HG03066 (cell line): ENCODE results near the gene DAB2IP.

Experiments used
- ATAC-seq: cut with Tn5 transposase; IDR thresholded peaks from one replicate; pipeline ENCODE4 v1.9.1; 2021; ENCODE audit warnings: low read depth; ENCODE audit not compliant: unreplicated experiment

Gene DAB2IP

GRCh38 chr9:121752929-121753328, 101.5 kb downstream of the DAB2IP start:
- ATAC-seq = no peak

DNA sequence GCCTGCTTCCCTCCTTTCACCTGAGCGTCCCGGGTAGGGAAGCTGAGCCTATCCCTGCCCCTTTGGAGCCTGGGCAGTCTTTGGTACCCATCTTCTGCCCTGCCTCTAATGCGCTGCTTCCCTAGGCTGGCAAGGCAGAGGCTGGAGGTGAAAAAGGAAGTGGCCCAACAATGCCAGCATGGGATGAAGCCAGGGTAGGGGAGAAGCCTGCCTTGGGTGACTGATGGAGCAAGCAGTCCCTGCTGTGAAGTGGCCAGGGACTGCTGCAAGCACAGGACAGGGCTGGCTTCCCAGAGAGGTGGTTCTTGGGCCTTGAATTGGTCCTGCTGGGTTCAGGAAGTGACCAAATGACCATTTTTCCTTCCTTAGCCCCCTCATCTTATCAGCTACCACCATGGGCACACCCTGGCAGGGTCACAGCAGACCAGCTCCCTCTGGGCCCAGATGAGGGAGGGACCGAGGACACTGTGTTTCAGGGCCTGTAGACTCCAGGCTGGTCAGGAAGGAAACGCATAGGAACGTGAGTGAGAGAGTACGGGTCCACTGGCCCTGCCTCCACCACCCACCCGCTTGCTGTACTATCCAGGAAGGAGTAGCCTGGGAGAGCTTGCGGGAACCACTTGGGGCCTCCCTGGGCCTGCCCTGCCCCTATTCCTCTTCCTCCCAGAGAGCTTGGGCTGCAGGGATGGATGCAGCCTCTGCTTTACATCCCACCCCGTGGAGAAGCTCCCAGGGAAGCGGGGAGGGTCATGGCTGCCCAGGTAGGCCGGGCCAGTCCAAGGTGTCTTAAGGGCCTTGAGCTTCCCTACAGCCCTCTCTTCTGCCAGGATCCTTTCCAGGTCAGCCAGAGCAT, 102.6 kb downstream of the DAB2IP start:
- ATAC-seq = no peak

- ATAC-seq = no peak
Measured at GRCh38 chr9:121754655-121755436, 103.4 kb downstream of the DAB2IP start.

DNA sequence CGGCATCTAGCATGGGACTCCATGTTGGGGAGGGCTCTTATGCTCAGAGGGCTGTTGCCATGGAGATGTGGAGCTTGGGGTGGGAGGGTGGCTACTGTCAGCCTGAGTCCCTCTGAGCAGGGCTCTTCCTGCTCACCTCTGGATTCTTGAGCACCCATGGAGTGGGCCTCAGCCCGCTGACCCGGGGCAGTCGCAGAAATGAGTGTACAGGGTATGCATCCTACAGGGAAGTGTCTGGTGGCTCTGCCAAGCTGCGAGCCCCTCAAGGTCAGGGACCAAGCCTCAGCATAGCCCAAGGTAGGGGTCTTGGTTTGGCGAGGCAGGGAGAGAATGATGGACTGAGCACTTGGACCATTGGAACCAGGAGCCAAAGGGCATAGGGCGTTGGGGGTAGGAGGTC, 104.1 kb downstream of the DAB2IP start:
- no peak for ATAC-seq

DNA sequence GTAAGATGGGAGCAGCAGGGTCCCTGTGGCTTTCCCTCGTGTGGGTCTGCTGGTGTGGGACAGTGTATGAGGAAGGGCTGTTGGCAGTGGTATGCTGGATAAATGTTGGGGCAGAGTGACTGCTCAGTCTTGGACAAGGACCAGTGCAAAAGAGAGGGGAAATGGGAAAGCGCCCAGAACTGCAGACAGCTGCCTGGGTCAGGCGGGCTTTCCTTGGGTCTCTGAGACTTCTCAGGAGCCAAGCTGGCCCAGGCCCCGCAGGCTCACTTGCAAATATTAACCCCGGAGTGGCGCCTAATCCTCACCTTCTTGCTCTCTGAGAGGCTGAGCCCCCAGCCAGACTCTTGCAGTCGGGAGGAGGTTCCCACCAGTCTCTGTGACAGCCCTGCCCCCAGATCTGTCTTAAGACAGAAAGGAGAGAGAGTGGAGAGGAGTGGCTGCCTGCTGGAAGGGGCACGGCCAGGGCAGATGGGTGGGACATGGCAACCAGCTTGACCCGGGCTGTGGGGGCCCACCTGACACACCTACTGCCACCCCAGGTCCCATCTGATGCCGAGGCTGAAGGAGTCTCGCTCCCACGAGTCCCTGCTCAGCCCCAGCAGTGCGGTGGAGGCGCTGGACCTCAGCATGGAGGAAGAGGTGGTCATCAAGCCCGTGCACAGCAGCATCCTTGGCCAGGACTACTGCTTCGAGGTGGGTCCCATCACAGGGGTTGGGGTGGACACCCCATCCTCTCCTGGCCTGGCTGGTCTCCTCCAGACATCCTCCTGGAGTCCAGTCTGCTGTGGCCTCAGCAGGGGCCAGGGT, 105.2 kb downstream of the DAB2IP start:
- ATAC-seq = no peak

DNA sequence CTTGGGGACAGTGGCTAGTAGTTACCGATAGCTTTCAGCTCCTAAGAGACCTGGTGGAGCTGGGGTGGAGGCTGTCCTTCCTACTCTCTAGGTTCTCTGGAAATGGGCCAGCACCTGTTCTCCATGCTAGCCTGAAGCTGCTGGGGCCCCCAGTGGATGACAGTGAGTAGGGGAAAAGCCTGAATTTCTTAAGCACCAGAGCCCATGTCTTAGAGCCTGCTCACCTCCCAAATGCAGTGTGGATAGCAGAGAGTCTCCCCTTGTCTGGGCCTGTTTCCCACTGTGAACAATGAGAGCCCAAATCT, 105.8 kb downstream of the DAB2IP start:
- ATAC-seq = no peak

GRCh38 chr9:121758693-121759092, 107.3 kb downstream of the DAB2IP start:
- ATAC-seq = no peak

- ATAC-seq = no peak
Measured at GRCh38 chr9:121759996-121760395, 108.6 kb downstream of the DAB2IP start.

GRCh38 chr9:121760571-121760970, 109.1 kb downstream of the DAB2IP start:
- no peak for ATAC-seq

DNA sequence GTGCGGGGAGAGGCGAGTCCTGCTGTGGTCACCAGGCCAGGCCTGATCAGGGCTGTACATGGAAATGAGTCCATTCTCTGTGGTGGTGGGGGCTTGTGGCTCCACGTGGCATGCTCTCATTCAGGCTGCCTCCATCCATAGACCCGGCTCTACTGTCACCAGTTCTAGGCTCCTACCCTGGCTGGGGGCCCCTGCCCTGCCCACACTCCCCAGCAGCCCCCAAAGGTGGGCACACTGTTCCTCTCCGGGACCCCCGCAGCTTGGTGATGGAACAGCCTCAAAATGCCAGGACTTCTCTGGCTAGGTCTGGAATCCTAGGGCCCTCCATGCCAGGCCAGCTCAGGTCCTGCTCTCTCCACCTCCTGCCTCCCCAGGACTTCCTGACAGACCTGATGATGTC, 111.7 kb downstream of the DAB2IP start:
- no peak for ATAC-seq

- ATAC-seq = no peak
Measured at GRCh38 chr9:121763561-121764370, 112.3 kb downstream of the DAB2IP start.

DNA sequence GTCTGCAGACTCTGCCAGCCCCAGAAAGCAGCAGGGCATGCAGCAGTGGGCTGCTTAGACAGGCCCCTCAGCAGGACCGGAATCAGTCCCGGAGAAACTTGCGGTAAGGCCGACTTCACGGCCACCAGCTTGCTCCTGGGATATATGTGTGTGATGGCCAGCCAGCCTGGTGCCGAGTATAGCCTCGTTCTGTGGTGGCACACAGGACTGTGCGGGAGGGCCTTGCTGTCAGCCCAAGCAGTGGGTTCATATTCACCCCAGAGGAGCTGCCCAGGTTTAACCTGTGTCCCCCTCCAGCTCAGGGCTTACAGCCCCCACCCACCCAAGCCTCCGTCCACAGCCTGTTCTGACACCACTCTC, 112.9 kb downstream of the DAB2IP start:
- no peak for ATAC-seq

- ATAC-seq = no peak
Measured at GRCh38 chr9:121765021-121765950, 113.9 kb downstream of the DAB2IP start.

DNA sequence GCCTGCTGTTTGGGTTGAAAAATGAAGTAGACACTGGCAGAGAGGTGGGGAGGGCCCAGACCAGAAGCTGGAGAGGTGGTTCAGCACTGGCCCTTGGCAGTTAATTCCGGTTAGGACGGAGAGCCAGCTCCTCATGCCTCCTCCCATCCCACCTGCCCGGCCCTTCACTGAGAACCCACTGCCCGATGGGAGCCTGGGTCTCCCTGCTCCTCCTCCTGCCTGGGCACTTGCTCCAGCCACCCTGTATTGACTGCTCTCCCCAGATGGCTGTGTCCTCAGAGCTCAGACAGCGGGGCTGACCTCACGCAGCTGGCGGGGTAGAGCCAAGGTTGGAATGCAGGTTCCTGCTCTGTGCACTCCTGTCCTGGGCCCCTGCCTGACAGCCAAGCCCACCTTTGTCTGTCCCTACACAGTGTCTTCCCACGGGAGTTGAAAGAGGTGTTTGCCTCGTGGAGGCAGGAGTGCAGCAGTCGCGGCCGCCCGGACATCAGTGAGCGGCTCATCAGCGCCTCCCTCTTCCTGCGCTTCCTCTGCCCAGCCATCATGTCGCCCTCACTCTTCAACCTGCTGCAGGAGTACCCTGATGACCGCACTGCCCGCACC, 114.7 kb downstream of the DAB2IP start:
- no peak for ATAC-seq

GRCh38 chr9:121767171-121767769, 115.8 kb downstream of the DAB2IP start:
- ATAC-seq = no peak

- no peak for ATAC-seq
Measured at GRCh38 chr9:121768416-121769015, 117.1 kb downstream of the DAB2IP start.

DNA sequence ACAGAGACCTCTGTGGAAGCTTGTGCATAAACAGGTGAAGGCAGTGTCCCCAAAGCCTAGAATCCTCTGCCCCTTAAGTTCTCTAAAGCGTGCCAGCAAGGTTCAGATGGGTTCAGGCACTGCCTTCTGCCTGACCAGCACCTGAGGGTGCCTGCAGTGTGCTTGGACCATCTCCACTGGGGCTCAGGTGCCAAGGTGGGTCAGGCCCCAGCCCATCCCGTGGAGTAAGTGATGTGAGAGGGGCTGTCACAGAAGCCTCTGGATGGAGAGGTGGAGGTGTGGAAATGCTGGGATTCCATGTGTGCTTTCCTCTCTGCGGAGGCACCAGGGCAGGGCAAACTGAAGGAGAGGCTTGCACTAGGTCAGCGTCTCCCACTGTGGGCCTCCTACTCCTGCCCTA, 118.5 kb downstream of the DAB2IP start:
- no peak for ATAC-seq
